HEK293 (cell line): ENCODE measurements around the gene TEAD4.

ENCODE experiments used
- CTCF ChIA-PET: fragments of 350-600 bp; formaldehyde crosslinking; extraction: SDS; loops from one replicate; lab custom pipeline; 2021; ENCODE audit warnings: antibody characterized with exemption; lab: Yijun Ruan, JAX
- POLR2A ChIA-PET: fragments of 300-600 bp; formaldehyde crosslinking; extraction: SDS; loops from one replicate; lab custom pipeline; 2020; ENCODE audit warnings: antibody characterized with exemption, inconsistent platforms; lab: Yijun Ruan, JAX
- H3K27ac ChIP-seq: fragments of 200-500 bp; sonication (Bioruptor generic); 2 replicates; pipeline ENCODE4 v1.5.1; 2014; ENCODE audit warnings: low read depth, low read length, control low read depth, inconsistent platforms; ENCODE audit errors: extremely low read depth
- H3K36me3 ChIP-seq, 2 experiments: fragments of 200-500 bp in 1 of 2; sonication (Bioruptor generic) in 1 of 2; 1 replicate in 1 of 2; 2 replicates in 1 of 2; pipeline ENCODE4 v1.5.1; 2014 to 2017; ENCODE audit warnings: inconsistent platforms in 2 of 2, low read length in 2 of 2; ENCODE audit not compliant: control insufficient read depth in 2 of 2, insufficient read depth in 1 of 2
- H3K4me1 ChIP-seq: fragments of 200-500 bp; sonication (Bioruptor generic); 2 replicates; pipeline ENCODE4 v1.5.1; 2014; ENCODE audit warnings: mild to moderate bottlenecking, low read length, inconsistent platforms; ENCODE audit not compliant: control insufficient read depth, insufficient read depth
- H3K4me3 ChIP-seq: 2 replicates; pipeline ENCODE4 v1.5.1; 2011; ENCODE audit warnings: low read depth, mild to moderate bottlenecking, control low read depth, low read length, moderate library complexity
- H3K9me3 ChIP-seq: fragments of 200-500 bp; sonication (Bioruptor generic); 2 replicates; pipeline ENCODE4 v1.5.1; 2014; ENCODE audit warnings: low read depth, low read length, inconsistent platforms; ENCODE audit not compliant: control insufficient read depth, insufficient read depth
- IKZF3 ChIP-seq: fragments of 450-650 bp; IDR thresholded peaks from 2 replicates; pipeline ENCODE4 v1.5.0; 2018; ENCODE audit warnings: missing biosample characterization, mild to moderate bottlenecking, missing genetic modification characterization, moderate library complexity
- KLF1 ChIP-seq: fragments of 450-650 bp; formaldehyde crosslinking; IDR thresholded peaks from 2 replicates; pipeline ENCODE4 v1.5.1; 2016; ENCODE audit warnings: missing biosample characterization, missing genetic modification characterization
- SCRT1 ChIP-seq: fragments of 450-650 bp; formaldehyde crosslinking; IDR thresholded peaks from 2 replicates; pipeline ENCODE4 v1.5.1; 2016; ENCODE audit warnings: missing biosample characterization, missing genetic modification characterization, borderline replicate concordance
- SETDB1 ChIP-seq: IDR thresholded peaks from one replicate; pipeline ENCODE4 v1.6.1; 2017; ENCODE audit warnings: mild to moderate bottlenecking, low read length, moderate library complexity, mixed read lengths; ENCODE audit not compliant: insufficient read length
- ZBTB17 ChIP-seq: fragments of 450-650 bp; formaldehyde crosslinking; IDR thresholded peaks from 2 replicates; pipeline ENCODE4 v1.5.1; 2016; ENCODE audit warnings: missing biosample characterization, missing genetic modification characterization
- ZIC2 ChIP-seq: fragments of 450-650 bp; formaldehyde crosslinking; IDR thresholded peaks from 2 replicates; pipeline ENCODE4 v1.5.1; 2016; ENCODE audit warnings: missing biosample characterization, missing genetic modification characterization
- ZNF133 ChIP-seq: fragments of 450-650 bp; formaldehyde crosslinking; IDR thresholded peaks from 2 replicates; pipeline ENCODE4 v1.5.1; 2016; ENCODE audit warnings: missing biosample characterization, missing genetic modification characterization
- ZNF23 ChIP-seq: fragments of 450-650 bp; formaldehyde crosslinking; IDR thresholded peaks from 2 replicates; pipeline ENCODE4 v1.5.1; 2016; ENCODE audit warnings: missing biosample characterization, missing genetic modification characterization, borderline replicate concordance
- ZNF341 ChIP-seq: fragments of 450-650 bp; formaldehyde crosslinking; IDR thresholded peaks from 2 replicates; pipeline ENCODE4; 2016; ENCODE audit warnings: low read depth, missing biosample characterization, missing genetic modification characterization
- ZNF391 ChIP-seq: fragments of 450-650 bp; formaldehyde crosslinking; IDR thresholded peaks from 2 replicates; pipeline ENCODE4 v1.5.1; 2016; ENCODE audit warnings: low read depth, missing biosample characterization, missing genetic modification characterization, borderline replicate concordance
- ZNF473 ChIP-seq: fragments of 450-650 bp; formaldehyde crosslinking; IDR thresholded peaks from 2 replicates; pipeline ENCODE4 v1.5.1; 2017; ENCODE audit warnings: missing biosample characterization, missing genetic modification characterization
- ZNF521 ChIP-seq: fragments of 450-650 bp; formaldehyde crosslinking; IDR thresholded peaks from 2 replicates; pipeline ENCODE4 v1.5.1; 2017; ENCODE audit warnings: missing biosample characterization, mild to moderate bottlenecking, missing genetic modification characterization
- ZNF529 ChIP-seq: fragments of 450-650 bp; formaldehyde crosslinking; IDR thresholded peaks from 2 replicates; pipeline ENCODE4 v1.5.1; 2017; ENCODE audit warnings: missing genetic modification characterization, missing biosample characterization; ENCODE audit not compliant: insufficient replicate concordance
- ZNF654 ChIP-seq: fragments of 450-650 bp; formaldehyde crosslinking; IDR thresholded peaks from 2 replicates; pipeline ENCODE4 v1.5.1; 2016; ENCODE audit warnings: low read depth, missing biosample characterization, missing genetic modification characterization
- TF ChIP-seq, protein P1 (sequence below): fragments of 450-650 bp; formaldehyde crosslinking; IDR thresholded peaks from 2 replicates; pipeline ENCODE4 v1.5.1; 2016; ENCODE audit warnings: missing biosample characterization, missing genetic modification characterization, borderline replicate concordance
- TF ChIP-seq, protein P2 (sequence below): fragments of 450-650 bp; formaldehyde crosslinking; IDR thresholded peaks from 2 replicates; pipeline ENCODE4 v1.5.0; 2017; ENCODE audit warnings: missing biosample characterization, missing genetic modification characterization, borderline replicate concordance

The TEAD4 gene

DNA sequence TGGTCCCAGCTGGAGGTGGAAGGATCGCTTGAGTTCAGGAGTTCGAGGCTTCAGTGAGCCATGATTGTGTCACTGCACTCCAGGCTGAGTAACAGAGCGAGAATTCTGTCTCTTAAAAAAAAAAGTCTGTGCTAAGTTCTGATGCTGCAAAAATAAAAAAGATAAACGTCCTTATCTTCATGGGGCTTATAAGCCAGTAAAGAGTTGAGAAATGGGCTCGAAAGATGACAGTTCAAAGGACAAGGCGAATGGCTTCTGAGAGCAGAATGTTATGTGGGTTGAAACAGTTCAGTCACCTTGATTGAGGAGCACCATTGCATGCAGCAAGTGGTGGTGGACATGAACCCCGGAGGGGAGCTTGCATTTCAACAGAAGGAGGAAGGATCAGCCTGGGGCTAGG, 122.7 kb downstream of the TEAD4 start (continued):
- TF ChIP-seq KLF1 (no peak), ZNF133 (no peak), IKZF3 (tag by site-specific recombination) (no peak), ZNF654 (tag by site-specific recombination) (no peak), ZNF529 (tag by site-specific recombination) (no peak), ZNF341 (tag by site-specific recombination) (no peak)

DNA sequence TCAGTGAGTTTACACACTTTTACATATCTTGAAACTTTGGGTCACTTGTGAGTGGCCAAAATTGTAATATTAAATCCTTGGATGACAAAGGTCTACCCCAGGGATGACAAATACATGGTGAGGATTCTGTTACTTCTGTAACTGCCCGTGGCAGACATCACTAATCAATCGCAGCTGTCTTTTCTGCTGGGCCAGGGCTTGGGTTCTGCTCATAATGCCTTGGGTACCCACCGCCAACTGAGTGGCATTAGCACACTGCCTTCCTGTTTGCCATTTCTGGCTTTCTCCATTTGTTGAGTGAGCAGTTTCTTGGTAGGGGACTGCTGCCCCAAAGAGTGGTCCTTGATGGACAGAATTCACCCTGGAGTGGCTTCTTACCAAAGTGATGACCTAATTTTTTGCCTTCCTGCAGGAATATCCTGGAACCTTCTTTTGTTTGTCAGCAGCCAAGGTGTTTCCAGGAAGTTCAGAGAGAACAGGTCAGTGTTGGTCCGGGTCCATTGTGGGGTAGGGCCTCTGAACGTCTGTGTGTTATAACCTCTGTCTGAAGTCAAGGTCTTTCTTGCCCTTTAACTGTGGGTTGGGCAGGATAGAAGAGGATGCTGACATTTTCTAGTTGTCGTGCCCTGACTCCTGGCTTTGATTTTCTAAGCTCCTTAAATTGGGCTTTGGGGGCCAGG, 124.2 kb downstream of the TEAD4 start:
- H3K36me3 ChIP-seq: peaks cover 0 to 13% of the 10 kb centered on the region in 2 experiments; a peak in 1 of 3 replicates
- no peak overlapping the region for H3K4me3 ChIP-seq
- ChIA-PET POLR2A (no interaction called here), CTCF (interaction anchor here (0.9 to 3.4 kb wide), 2 partner anchors 10 to 43 kb away, joined by 3 to 13 read pairs; no protein-coding TSS in a partner anchor)
- H3K9me3 ChIP-seq: no peaks in the 10 kb centered on the region
- H3K4me1 ChIP-seq: no peaks in the 10 kb centered on the region
- peak; percentile 98 for TF ChIP-seq ZNF23 (tag by site-specific recombination)
- peak; percentile 93 for TF ChIP-seq ZBTB17 (tag by site-specific recombination)
- TF ChIP-seq ZIC2: no peak
- peak; percentile 32 for TF ChIP-seq SETDB1
- no peak overlapping the region for H3K27ac ChIP-seq

DNA sequence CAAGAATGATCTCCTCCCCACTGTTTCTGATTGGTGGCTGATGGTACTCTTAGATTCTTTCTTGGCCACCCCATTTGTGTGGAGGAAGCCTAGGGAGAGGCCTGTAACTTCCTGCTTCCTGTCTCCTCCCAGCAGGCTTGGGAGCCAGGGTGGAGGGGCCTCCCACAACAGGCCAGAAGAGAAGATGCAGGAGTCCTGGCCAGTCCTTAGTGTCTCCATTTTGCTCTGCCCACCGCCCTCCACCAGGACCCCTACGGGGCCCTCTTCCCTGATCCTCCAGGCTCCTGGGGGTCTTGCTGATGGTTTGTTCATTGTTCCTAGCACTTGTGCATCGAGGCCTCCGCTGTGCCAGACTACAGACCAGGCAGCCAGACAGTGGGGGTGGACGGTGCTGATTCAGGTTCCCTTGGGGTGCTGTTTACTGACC, 124.7 kb downstream of the TEAD4 start:
- Histone ChIP-seq H3K36me3 (peaks cover 0 to 13% of the 10 kb centered on the region in 2 experiments; a peak in 1 of 3 replicates), H3K27ac (no peak overlapping the region), H3K4me3 (no peak overlapping the region), H3K9me3 (no peaks in the 10 kb centered on the region), H3K4me1 (no peaks in the 10 kb centered on the region)
- TF ChIP-seq ZIC2: peak; percentile 94
- TF ChIP-seq, protein P1, sequence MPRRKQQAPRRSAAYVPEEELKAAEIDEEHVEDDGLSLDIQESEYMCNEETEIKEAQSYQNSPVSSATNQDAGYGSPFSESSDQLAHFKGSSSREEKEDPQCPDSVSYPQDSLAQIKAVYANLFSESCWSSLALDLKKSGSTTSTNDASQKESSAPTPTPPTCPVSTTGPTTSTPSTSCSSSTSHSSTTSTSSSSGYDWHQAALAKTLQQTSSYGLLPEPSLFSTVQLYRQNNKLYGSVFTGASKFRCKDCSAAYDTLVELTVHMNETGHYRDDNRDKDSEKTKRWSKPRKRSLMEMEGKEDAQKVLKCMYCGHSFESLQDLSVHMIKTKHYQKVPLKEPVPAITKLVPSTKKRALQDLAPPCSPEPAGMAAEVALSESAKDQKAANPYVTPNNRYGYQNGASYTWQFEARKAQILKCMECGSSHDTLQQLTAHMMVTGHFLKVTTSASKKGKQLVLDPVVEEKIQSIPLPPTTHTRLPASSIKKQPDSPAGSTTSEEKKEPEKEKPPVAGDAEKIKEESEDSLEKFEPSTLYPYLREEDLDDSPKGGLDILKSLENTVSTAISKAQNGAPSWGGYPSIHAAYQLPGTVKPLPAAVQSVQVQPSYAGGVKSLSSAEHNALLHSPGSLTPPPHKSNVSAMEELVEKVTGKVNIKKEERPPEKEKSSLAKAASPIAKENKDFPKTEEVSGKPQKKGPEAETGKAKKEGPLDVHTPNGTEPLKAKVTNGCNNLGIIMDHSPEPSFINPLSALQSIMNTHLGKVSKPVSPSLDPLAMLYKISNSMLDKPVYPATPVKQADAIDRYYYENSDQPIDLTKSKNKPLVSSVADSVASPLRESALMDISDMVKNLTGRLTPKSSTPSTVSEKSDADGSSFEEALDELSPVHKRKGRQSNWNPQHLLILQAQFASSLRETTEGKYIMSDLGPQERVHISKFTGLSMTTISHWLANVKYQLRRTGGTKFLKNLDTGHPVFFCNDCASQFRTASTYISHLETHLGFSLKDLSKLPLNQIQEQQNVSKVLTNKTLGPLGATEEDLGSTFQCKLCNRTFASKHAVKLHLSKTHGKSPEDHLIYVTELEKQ (tag by site-specific recombination): no peak
- ChIA-PET POLR2A (no interaction called here), CTCF (interaction anchor here (0.9 to 3.4 kb wide), 2 partner anchors 10 to 43 kb away, joined by 3 to 13 read pairs; no protein-coding TSS in a partner anchor)

DNA sequence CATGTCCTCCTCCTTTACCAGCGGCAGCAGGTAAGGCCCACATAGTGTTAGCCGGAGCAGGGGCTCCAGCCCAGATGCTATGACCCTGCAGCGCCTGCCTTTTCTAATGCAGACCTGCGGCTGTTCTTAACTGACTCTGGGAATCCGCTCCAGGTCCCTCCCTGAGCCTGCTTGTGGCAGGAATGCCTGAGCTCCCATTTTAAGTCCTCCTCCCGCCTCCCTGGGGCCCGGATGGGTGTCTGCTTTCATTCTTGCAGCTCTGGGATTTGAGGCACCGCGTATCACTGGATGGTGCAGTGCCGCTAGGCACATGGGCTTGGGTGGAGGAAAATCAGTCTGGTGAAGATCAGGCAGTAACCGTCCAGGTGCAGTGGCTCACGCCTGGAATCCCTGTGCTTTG, 125.5 kb downstream of the TEAD4 start:
- no peak for TF ChIP-seq ZNF521
- TF ChIP-seq ZNF473 (tag by site-specific recombination): no peak
- TF ChIP-seq ZNF391: no peak
- no peak for TF ChIP-seq SCRT1
- TF ChIP-seq, protein P2, sequence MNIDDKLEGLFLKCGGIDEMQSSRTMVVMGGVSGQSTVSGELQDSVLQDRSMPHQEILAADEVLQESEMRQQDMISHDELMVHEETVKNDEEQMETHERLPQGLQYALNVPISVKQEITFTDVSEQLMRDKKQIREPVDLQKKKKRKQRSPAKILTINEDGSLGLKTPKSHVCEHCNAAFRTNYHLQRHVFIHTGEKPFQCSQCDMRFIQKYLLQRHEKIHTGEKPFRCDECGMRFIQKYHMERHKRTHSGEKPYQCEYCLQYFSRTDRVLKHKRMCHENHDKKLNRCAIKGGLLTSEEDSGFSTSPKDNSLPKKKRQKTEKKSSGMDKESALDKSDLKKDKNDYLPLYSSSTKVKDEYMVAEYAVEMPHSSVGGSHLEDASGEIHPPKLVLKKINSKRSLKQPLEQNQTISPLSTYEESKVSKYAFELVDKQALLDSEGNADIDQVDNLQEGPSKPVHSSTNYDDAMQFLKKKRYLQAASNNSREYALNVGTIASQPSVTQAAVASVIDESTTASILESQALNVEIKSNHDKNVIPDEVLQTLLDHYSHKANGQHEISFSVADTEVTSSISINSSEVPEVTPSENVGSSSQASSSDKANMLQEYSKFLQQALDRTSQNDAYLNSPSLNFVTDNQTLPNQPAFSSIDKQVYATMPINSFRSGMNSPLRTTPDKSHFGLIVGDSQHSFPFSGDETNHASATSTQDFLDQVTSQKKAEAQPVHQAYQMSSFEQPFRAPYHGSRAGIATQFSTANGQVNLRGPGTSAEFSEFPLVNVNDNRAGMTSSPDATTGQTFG (tag by site-specific recombination): no peak
- Histone ChIP-seq H3K9me3 (no peaks in the 10 kb centered on the region), H3K36me3 (peaks cover 0 to 13% of the 10 kb centered on the region in 2 experiments; a peak in 1 of 3 replicates), H3K4me1 (no peaks in the 10 kb centered on the region), H3K27ac (no peak overlapping the region), H3K4me3 (no peak overlapping the region)
- ChIA-PET POLR2A (no interaction called here), CTCF (interaction anchor here (0.5 kb wide), 1 partner anchor 9 kb away, joined by 3 read pairs; no protein-coding TSS in a partner anchor)
